NB4 (cell line): Measurements from ENCODE around the gene AUTS2.

ENCODE experiments used
- POLR2A ChIP-seq: IDR thresholded peaks from 2 replicates; pipeline ENCODE4 v1.6.1; 2011; ENCODE audit warnings: mild to moderate bottlenecking; ENCODE audit not compliant: insufficient read length; ENCODE audit errors: extremely low read depth
- TF ChIP-seq, protein P1 (sequence below): IDR thresholded peaks from one replicate; pipeline ENCODE4 v1.5.1; 2012; ENCODE audit warnings: low read depth, low read length

DNA sequence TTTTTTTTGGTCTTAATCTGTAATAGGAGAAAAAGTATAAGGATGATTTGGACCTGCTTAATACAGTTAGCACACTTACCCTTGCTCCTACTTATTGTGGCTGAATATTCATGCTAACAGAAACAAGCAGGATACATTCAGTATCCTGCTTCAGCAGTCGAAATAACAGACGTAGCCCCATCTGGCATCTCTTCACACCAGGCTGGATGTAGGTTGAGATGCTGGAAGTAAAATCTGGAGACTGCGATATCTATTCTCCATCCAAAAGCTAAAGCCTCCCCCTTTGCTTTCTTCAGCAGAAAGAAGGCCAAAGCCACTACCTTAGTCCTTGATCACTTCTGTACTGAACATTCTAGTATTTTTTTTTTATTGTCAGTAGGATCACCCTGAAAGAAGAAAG lies 537.4 kb downstream of the AUTS2 start:
- no peak for TF ChIP-seq POLR2A
- TF ChIP-seq, protein P1, sequence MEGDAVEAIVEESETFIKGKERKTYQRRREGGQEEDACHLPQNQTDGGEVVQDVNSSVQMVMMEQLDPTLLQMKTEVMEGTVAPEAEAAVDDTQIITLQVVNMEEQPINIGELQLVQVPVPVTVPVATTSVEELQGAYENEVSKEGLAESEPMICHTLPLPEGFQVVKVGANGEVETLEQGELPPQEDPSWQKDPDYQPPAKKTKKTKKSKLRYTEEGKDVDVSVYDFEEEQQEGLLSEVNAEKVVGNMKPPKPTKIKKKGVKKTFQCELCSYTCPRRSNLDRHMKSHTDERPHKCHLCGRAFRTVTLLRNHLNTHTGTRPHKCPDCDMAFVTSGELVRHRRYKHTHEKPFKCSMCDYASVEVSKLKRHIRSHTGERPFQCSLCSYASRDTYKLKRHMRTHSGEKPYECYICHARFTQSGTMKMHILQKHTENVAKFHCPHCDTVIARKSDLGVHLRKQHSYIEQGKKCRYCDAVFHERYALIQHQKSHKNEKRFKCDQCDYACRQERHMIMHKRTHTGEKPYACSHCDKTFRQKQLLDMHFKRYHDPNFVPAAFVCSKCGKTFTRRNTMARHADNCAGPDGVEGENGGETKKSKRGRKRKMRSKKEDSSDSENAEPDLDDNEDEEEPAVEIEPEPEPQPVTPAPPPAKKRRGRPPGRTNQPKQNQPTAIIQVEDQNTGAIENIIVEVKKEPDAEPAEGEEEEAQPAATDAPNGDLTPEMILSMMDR = no peak
